GM18507 (cell line): ENCODE results near the gene DDX20.
"Not testable (repeated sequence)": the region's sequence is repeated elsewhere in the genome, so short reads cannot be mapped to it uniquely, and the experiment has no call there.

Source experiments
- DNase-seq: peaks from one replicate; pipeline ENCODE4 v3.0.0; 2011; ENCODE audit warnings: low read depth; ENCODE audit not compliant: insufficient read length; ENCODE audit errors: extremely low spot score
- FAIRE-seq: peaks from 2 replicates; lab custom pipeline; 2011; peaks lifted over from hg19 to GRCh38; lab: Jason Lieb, UNC

DDX20 gene

DNA sequence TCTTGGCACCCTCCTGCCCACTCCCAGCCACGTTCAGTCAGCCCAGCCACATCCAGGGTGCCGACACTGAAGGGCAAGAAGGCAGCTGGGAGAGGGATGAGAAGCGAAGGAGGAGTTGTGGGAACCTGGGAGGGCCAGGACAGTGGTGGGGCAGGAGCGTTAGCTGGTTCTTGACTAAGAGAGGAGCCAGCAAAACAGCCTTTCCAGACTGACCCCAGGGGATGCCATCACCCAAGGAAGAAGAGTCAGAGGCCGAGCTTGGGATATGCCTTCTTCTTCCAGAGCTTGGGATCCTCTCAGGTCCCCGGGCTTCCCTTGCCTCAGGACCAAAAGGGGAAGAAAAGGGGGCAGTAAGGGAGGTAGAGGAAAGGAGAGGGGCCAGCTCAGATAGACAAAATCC is 23.7 kb upstream of the DDX20 start:
- DNase-seq (no peak), FAIRE-seq (no peak)

GRCh38 chr1:111732718-111733117 is 23.0 kb upstream of the DDX20 start:
- no peak for FAIRE-seq

GRCh38 chr1:111733183-111733991 is 22.3 kb upstream of the DDX20 start:
- no peak for FAIRE-seq
- DNase-seq = no peak

More at GRCh38 chr1:111732718-111733117, 23.0 kb upstream of the DDX20 start:
- no peak for DNase-seq

DNA sequence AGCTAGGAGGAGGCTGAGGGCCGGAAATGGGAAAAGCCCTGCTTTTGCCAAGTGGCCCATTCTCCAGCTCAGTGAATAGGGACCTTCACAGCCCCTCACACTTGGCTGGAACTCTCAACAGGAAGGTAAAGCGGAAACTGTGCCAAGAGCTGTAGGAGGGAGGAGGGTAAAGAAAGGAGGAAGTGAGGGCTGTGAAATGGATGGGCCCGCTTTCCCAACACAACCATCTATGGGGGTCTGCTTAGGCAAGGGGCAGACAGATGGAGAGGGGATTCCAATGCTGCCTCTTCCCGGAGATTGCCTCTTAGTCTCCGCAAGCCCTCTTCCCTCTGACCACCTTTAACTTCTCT is 21.7 kb upstream of the DDX20 start:
- DNase-seq = no peak
- FAIRE-seq = no peak

DNA sequence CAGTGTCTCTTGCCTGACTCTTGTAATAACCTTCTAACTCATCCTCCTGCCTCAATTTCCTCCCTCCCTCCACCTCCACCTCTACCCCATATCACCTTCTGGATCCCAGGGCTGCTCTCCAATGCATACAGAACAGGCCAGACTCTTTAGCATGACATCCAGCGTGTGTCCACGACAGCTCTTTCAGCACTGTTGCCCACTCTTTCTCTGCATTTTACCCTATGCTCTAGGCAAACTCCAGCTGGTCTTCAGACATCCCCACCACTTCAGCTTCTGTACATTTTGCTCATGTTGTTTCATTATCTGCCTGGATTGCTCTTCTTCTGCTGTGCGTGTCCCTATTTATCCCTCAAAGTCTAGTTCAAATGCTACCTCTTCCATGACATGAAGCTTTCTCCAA is 21.3 kb upstream of the DDX20 start:
- FAIRE-seq (no peak), DNase-seq (no peak)

- FAIRE-seq = no peak
These were observed 20.8 kb upstream of the DDX20 start for GRCh38 chr1:111734856-111735255.

GRCh38 chr1:111735321-111735720 is 20.4 kb upstream of the DDX20 start:
- FAIRE-seq (no peak), DNase-seq (no peak)

More at GRCh38 chr1:111734856-111735255, 20.8 kb upstream of the DDX20 start:
- no peak for DNase-seq

DNA sequence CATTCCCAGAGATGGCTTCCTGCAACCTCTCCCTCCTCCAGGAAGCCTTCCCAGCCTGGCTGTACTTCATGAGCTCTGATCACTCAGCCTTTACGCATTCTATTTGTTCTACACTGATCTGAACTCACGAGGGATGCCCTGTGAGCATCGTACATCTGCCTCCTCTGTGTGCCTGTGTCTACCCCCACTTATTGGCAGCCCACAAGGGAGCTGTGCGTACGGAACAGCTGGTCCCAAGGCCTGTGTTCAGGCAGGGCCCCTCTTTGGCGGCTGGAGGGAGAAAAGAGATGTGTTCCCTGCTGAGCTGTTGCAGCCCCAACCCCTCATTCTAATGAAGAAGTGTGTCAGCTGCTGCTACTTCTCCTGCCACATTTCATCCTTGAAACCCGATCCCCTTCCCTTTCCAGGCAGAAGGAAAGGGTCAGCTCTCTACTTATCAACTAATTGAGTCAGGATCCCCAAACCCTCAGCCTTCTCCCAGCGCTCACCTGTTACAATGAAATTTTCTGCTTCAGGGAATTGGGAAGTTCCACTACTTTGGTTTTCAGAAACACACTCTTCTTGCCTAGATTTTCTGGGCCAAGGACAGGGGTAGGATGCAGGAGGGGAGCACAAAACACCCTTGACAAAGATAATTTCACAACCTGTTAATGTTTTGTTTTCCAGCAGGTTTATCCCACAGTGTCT is 19.7 kb upstream of the DDX20 start:
- FAIRE-seq (no peak), DNase-seq (no peak)

GRCh38 chr1:111736548-111737215 is 19.0 kb upstream of the DDX20 start:
- FAIRE-seq (no peak), DNase-seq (no peak)

DNA sequence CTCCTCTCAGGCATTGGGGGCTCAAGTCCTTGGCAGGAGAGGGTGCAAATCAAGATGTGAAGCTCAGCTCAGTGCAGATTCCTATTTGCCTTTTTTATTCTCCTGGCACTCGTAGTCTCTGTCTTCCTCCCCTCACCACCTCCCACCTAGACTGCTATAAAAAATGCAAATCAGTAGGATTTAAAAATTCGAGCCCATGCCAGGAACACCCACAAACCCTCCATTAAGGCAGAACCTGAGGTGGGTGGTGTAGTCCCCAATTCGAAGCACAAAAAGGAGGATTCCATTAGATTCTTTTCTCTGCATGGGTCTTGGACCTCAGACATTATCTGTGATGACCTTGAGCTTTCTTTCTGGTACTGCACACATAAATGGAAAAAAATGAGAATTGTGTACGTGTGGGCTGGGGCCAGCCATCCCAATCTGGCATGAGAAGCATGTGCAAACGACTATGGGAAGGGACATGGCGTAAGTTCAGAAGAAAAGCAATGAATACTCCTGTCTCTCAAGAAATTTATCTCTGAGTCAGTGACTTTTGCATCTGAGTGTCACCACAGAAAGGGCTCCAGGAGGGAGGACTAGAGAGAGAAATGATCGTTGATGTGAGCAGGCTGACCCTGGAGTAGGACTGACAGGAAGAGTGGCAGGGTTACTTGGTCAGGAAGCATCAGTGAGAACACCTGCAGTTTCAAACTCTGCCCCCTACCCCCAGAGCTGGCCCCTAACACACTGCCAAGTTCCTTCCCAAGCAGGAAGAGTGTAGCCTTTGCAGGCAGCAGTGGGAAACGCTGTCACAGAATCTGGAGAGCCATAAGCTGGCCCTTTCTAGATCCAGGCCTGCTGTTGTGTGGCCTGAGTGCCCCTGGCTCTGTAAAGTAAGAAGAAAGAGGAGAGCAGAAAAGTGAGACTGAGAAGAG is 18.2 kb upstream of the DDX20 start:
- DNase-seq = no peak
- no peak for FAIRE-seq

- no peak for DNase-seq
- no peak for FAIRE-seq
These were observed 17.6 kb upstream of the DDX20 start for GRCh38 chr1:111738133-111738435.

DNA sequence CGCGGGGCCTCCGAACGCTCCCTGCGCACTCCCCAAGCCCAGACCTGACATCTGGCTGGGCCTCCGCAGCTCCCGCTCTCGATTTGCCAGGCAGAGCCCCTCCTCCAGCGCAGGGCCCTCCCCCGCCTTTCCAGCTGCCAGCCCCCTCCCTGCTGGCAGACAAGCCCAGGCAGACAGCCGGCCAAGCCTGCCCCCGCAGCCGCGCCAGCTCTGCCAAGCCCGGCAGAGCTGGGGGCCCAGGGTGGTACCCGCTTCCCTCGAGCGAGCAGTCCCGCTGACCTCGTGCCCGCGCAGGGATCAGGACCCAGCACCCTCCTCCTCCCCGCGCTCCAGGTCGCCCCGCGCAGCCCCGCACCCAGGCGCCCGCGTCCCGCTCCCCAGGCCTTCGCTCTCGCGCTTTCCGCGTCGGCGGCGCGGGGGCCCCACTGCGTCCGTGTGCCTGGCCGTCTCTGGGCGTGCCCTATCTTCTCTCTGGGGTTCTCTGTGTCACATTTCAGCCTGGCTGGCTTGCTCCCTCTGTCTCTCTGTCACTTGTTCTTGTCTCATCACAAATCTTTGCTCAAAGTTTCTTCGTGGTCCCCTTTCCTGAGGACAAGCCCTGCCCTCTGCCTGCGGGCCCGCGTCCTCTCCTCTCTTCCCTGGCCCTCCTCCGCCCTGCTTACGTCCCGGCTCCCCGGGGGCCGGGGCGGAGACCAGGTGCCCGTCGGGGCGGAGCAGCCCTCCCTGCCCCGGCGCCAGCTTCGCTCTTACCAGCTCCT is 17.1 kb upstream of the DDX20 start:
- DNase-seq (no peak), FAIRE-seq (peak; percentile 51)

DNA sequence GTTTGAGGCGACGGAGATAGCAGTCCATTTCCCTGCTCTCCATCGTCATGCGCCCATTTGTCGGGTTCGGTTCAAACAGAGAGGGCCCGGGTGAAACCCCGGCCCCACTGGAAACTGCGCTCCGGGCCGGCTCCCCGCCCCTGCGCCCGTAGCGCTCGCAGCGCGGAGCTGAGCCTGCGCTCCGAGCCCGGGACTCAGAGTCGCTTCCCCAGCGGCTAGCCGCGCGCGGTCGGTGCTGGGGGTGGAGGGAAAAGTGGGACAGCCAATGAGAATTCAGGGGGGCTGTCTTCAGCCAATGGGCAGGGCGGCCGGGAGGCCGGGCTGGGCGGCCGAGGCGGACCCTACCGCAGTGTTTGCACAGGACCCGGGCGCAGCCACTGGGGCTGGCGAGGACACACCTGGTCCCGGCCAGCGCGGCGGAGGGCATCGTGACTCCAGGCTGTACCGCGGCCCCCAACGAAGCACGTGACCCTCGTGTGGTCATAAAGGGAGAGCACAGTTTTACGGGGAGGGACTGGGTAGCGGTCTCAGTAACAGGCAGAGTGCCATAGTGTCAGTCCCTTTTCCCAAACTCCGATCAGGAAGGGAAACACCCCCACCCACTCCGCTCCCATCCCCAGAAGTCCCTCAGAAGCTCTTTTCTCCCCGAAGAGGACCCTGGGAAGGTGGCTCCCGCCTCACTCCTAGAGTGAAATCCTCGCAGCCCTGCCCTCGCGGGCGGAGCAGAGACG is 16.3 kb upstream of the DDX20 start, which contains the start of gene INKA2:
Gene INKA2 (minus strand): TSS at position 202 of the 731 bp plus-strand sequence. CDS start 153 bp downstream, at position 49.
- FAIRE-seq (peak; percentile 92), DNase-seq (peak; percentile 81)

DNA sequence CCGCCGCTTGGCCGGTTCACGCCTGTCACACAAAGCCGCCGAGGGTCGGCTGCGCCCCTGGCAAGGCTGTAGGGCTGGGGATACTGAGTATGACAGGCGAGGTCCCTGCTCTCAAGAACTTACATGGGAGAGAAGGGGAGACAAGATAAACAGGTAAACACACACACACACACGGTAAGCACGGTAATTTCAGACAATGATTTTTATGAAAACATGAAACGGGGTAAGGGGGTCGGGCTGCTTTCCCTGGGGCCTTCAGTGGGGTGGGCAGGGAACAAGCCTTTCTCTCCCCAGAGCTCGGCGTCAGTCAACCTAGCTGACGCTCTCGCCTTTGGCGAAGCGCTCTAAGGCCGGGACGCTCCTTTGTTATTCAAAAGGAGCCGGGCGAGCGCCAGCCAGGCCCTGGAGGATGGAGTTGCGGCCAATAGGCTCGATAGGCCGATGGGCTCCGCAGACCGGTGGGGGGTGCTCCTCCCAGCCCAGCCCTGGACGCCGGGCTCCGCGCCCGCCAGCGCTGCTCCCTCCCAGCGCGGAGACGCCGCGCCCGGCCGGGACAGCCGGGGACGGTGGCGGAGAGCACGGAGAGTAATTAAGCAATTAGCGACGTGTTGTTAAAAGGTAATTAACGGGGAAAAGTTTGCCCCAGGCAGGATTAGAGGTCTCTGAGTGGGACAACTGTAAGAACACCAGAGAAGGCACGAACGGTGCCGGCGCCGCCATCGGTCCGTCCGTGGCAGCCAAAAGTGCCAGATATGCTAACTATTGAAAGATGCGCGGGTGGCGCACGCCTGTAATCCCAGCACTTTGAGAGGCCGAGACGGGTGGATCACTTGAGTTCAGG is 15.6 kb upstream of the DDX20 start:
- DNase-seq = no peak
- no peak for FAIRE-seq

GRCh38 chr1:111742292-111742691 is 13.4 kb upstream of the DDX20 start:
- not testable (repeated sequence) for DNase-seq, FAIRE-seq

- no peak for DNase-seq
- FAIRE-seq = no peak
These were observed 12.7 kb upstream of the DDX20 start for GRCh38 chr1:111742938-111743549.

- DNase-seq = no peak
- no peak for FAIRE-seq
These were observed 12.0 kb upstream of the DDX20 start for GRCh38 chr1:111743679-111744101.
